ENCODE results near the gene BCL2.

The BCL2 gene

DNA sequence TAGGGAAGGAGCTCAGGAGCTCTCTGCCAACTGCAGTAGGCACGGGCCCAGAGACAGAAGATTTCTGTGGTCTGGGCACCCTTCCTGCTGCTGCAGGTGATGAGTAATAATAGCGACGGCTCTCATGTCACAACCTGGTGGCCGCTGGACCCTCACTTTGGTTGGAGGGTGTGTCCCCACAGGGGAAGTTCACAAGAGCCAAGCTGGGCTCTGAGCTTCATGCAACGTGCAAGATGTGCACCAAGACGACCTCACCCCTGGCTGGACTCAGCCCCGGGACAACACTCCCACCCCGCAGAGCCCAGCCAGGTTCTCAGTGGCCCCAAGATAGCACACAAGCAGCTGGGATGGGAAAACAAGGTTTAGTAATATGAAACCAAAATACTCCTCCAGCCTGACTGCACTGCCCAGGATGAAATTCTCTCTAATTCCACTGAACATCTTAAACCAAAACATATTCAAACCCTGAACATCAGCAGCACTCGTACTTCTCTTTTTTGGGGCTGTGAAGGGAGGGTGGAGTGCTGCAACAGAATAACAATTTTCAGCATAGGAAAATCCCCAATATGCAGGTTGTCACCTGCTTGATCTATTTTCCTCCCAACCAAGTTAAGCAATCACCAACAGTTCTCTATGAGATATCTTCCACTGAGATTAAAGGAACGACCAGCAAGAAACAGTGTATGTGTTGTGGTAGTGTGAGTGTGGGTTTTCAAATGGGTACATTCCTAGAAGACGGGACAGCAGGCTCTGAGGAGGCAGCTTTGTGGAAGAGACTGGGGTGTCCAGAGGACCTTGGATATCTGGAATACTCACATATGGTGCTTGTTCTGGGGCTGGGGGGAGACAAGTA lies 26.5 kb downstream of the BCL2 start:
- TF ChIP-seq, protein P1, sequence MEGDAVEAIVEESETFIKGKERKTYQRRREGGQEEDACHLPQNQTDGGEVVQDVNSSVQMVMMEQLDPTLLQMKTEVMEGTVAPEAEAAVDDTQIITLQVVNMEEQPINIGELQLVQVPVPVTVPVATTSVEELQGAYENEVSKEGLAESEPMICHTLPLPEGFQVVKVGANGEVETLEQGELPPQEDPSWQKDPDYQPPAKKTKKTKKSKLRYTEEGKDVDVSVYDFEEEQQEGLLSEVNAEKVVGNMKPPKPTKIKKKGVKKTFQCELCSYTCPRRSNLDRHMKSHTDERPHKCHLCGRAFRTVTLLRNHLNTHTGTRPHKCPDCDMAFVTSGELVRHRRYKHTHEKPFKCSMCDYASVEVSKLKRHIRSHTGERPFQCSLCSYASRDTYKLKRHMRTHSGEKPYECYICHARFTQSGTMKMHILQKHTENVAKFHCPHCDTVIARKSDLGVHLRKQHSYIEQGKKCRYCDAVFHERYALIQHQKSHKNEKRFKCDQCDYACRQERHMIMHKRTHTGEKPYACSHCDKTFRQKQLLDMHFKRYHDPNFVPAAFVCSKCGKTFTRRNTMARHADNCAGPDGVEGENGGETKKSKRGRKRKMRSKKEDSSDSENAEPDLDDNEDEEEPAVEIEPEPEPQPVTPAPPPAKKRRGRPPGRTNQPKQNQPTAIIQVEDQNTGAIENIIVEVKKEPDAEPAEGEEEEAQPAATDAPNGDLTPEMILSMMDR (IDR thresholded peaks at IDR 0.05; ENCODE audit: borderline replicate concordance, insufficient read depth, low read depth, low read length): no peak

DNA sequence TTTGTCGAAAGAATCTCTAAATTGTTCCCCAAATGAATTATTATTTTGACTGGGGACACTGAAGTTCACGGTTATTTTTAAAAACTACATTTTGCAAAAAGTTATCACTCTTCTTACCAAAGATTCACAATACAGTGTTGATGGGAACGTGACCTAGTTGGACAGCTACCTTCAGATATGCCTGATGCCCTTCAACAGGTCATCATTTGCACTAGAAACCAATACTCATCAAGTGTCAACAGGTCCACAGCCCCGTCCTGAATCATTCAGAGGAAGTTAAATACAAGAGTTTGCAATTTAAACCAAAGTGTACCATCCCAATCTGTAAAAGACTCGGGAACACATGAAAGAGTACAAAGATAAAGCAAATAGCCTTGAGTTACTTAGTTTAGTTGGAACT lies 28.3 kb downstream of the BCL2 start:
- TF ChIP-seq, protein P1 (IDR thresholded peaks at IDR 0.05; ENCODE audit: borderline replicate concordance, insufficient read depth, low read depth, low read length): no peak
- H3K4me3 ChIP-seq (ENCODE audit: low read depth, low read length): no peak overlapping the region

More for the DNA sequence above, 26.5 kb downstream of the BCL2 start:
- H3K4me3 ChIP-seq (ENCODE audit: low read depth, low read length): no peak overlapping the region

DNA sequence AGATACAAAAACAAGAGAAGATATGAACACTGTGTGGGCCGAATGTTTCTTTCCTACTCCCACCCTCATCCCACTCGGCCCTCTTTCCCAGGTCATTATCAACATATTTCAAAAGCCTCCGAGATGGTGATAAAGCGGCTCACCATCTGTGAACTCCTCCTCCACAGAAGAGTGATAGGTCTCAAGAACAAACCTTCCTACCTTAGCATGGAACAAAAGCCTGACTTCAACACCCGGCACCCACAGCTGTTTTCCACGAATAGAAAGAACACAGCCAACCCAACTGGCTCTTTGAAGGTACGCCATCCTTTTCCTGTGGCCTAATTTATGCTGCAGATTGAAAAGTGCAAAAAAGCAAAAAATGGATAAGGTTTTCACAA lies 28.8 kb downstream of the BCL2 start:
- no peak overlapping the region for H3K4me3 ChIP-seq (ENCODE audit: low read depth, low read length)
- TF ChIP-seq, protein P1 (IDR thresholded peaks at IDR 0.05; ENCODE audit: borderline replicate concordance, insufficient read depth, low read depth, low read length): no peak

DNA sequence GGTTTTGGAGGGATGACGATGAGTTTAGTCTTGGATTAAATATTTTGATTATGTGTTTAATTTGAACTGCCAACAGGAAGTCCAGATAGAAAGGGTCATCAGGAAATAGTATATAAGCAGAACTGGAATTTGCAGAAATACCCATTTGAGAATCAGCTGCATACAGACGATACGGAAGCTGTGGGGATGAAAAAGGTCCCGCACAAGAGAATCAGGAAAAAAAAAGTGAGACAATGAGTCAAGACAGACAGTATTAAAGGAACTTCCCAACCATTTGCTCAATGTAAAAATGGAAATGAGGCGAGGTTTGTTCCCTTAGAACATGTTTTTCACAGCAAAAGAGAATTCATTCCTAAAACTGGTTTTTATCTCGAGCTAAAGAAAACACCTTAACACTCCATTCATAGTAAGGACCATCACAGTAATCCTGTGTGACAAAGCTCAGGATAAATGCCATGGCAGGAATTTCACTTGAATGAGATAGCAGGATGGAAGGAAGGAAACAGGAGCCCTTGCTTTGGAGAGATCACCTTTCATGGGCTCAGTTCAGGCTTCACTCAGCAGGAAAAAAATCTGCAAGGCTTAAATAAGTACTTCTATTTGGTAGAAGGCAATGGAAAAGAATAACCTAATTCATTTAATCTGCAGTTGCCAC lies 29.3 kb downstream of the BCL2 start:
- no peak overlapping the region for H3K4me3 ChIP-seq (ENCODE audit: low read depth, low read length)

DNA sequence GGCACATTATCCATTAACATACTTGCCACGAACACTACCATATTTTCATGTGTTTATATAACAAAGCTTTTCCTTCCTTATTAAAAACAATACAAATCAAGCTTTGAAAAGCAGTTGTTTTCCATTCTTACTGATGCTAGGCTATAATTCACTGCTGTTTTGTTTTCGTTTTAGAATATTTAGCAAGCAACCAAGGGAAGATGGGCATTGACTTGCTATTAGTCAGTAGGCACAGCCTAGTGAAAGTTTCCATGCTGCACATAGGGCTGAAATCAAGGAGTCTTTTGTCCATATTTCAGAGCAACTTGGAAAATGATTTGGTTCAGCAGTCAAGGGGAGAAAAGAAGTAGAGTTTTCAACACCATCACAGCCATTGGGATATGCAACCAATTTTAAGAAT lies 31.3 kb downstream of the BCL2 start:
- TF ChIP-seq, protein P1 (IDR thresholded peaks at IDR 0.05; ENCODE audit: borderline replicate concordance, insufficient read depth, low read depth, low read length): no peak
- H3K4me3 ChIP-seq (ENCODE audit: low read depth, low read length): no peak overlapping the region

More for the DNA sequence above, 29.3 kb downstream of the BCL2 start:
- TF ChIP-seq, protein P1 (IDR thresholded peaks at IDR 0.05; ENCODE audit: borderline replicate concordance, insufficient read depth, low read depth, low read length): no peak

DNA sequence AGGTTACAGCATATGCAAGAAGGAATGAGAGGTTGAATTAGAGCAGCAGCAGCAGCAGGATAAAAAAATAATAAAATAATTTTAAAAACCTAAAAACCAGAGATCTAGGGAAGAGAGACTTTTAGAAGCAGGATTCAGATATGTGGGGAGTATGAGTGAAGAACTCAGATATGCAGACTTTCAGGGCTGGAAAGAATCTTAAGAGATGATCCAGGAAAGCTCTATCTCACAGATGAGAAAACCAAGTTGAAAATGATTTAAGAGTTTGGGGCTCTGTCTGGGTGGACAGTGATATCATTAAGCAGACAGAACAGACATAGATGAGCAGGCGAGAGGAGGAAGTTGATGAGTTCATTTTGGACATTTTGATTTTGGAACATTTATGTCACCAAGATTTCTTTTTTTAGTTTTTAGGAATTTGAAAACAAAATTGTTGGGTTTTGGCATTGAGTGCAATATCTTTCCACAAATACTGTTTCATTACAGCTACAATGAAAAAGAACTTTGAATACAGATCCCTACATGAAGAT lies 31.8 kb downstream of the BCL2 start:
- TF ChIP-seq, protein P1 (IDR thresholded peaks at IDR 0.05; ENCODE audit: borderline replicate concordance, insufficient read depth, low read depth, low read length): no peak
- H3K4me3 ChIP-seq (ENCODE audit: low read depth, low read length): no peak overlapping the region

Data from GM12875 (cell line).